ENCODE measurements around the gene IFFO2.

Gene IFFO2

DNA sequence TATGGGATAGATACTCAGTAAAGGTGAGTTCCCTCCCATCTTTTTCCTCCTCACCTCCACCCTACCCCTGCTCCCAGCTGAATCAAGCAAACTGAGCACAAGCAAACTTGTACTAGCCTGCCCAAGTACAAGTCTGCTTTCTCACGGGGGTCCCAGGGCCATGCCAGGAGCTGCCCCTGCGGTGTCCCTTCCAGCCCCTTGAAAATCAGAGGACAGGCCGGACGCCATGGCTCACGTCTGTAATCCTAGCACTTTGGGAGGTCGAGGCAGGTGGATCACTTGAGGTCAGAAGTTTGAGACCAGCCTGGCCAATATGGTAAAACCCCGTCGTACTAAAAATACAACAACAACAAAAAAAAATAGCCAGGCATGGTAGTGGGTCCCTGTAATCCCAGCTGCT is 17.5 kb upstream of the IFFO2 start:
- TF ChIP-seq SIN3A (IDR thresholded peaks at IDR 0.05; ENCODE audit: borderline replicate concordance, insufficient read depth, low read length) (no peak), TAF1 (IDR thresholded peaks at IDR 0.05; ENCODE audit: borderline replicate concordance, insufficient read depth, low read length) (no peak), POLR2AphosphoS5 (IDR thresholded peaks at IDR 0.05; ENCODE audit: low read depth, low read length) (no peak), FOXP2 (optimal IDR thresholded peaks at IDR 0.05; ENCODE audit: borderline replicate concordance, extremely low read depth, extremely low read length, insufficient read depth) (no peak)
- TF ChIP-seq, protein P1, sequence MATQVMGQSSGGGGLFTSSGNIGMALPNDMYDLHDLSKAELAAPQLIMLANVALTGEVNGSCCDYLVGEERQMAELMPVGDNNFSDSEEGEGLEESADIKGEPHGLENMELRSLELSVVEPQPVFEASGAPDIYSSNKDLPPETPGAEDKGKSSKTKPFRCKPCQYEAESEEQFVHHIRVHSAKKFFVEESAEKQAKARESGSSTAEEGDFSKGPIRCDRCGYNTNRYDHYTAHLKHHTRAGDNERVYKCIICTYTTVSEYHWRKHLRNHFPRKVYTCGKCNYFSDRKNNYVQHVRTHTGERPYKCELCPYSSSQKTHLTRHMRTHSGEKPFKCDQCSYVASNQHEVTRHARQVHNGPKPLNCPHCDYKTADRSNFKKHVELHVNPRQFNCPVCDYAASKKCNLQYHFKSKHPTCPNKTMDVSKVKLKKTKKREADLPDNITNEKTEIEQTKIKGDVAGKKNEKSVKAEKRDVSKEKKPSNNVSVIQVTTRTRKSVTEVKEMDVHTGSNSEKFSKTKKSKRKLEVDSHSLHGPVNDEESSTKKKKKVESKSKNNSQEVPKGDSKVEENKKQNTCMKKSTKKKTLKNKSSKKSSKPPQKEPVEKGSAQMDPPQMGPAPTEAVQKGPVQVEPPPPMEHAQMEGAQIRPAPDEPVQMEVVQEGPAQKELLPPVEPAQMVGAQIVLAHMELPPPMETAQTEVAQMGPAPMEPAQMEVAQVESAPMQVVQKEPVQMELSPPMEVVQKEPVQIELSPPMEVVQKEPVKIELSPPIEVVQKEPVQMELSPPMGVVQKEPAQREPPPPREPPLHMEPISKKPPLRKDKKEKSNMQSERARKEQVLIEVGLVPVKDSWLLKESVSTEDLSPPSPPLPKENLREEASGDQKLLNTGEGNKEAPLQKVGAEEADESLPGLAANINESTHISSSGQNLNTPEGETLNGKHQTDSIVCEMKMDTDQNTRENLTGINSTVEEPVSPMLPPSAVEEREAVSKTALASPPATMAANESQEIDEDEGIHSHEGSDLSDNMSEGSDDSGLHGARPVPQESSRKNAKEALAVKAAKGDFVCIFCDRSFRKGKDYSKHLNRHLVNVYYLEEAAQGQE (IDR thresholded peaks at IDR 0.05; ENCODE audit: insufficient read depth in 1 of 2, low read depth in 2 of 2, low read length in 2 of 2), result no peak

GRCh38 chr1:18973446-18973955 is 17.0 kb upstream of the IFFO2 start:
- TF ChIP-seq FOXP2 (optimal IDR thresholded peaks at IDR 0.05; ENCODE audit: borderline replicate concordance, extremely low read depth, extremely low read length, insufficient read depth) (no peak), SIN3A (IDR thresholded peaks at IDR 0.05; ENCODE audit: borderline replicate concordance, insufficient read depth, low read length) (no peak), POLR2AphosphoS5 (IDR thresholded peaks at IDR 0.05; ENCODE audit: low read depth, low read length) (no peak), TAF1 (IDR thresholded peaks at IDR 0.05; ENCODE audit: borderline replicate concordance, insufficient read depth, low read length) (no peak)
- TF ChIP-seq, protein P1 (IDR thresholded peaks at IDR 0.05; ENCODE audit: insufficient read depth in 1 of 2, low read depth in 2 of 2, low read length in 2 of 2), result no peak

DNA sequence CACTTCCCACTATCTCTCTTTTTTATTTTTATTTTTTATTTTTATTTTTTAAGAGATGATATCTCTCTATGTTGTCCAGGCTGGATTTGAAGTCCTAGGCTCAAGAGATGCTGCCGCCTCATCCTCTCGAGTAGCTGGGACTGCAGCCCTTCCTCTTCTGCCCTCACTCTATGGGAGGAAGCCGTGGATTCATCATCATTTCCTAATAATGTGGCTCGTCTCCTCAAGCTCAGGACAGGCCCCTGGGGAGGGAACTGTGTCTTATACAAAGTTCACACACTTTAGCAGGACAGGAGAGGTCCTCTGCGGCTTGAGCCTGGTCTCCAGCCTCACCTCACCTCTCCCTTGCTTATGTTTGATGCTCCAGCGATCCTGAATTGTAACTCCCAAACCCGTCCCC is 16.5 kb upstream of the IFFO2 start:
- TF ChIP-seq SIN3A (IDR thresholded peaks at IDR 0.05; ENCODE audit: borderline replicate concordance, insufficient read depth, low read length) (no peak), FOXP2 (optimal IDR thresholded peaks at IDR 0.05; ENCODE audit: borderline replicate concordance, extremely low read depth, extremely low read length, insufficient read depth) (no peak), TAF1 (IDR thresholded peaks at IDR 0.05; ENCODE audit: borderline replicate concordance, insufficient read depth, low read length) (no peak), POLR2AphosphoS5 (IDR thresholded peaks at IDR 0.05; ENCODE audit: low read depth, low read length) (no peak)
- TF ChIP-seq, protein P1 (IDR thresholded peaks at IDR 0.05; ENCODE audit: insufficient read depth in 1 of 2, low read depth in 2 of 2, low read length in 2 of 2), result no peak

DNA sequence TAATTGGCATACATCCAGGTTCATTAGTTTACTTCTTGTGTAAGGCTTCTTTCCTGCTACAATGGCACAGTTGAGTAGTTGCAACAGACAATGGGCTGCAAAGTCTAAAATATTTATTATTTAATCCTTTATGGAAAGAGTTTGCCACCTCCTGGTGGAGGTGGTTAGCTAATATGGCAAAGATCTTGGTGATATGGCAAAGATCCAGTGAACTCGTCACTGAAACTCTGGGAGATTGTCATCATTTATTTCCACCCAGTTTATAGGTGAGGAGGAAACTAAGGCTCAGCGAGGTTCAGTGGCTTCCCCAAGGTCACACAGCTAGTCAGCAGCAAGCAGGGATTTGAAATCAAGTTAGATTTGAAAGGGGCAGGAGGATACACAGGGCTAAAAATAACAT is 16.1 kb upstream of the IFFO2 start:
- TF ChIP-seq, protein P1 (IDR thresholded peaks at IDR 0.05; ENCODE audit: insufficient read depth in 1 of 2, low read depth in 2 of 2, low read length in 2 of 2), result no peak
- no peak for TF ChIP-seq SIN3A (IDR thresholded peaks at IDR 0.05; ENCODE audit: borderline replicate concordance, insufficient read depth, low read length)

DNA sequence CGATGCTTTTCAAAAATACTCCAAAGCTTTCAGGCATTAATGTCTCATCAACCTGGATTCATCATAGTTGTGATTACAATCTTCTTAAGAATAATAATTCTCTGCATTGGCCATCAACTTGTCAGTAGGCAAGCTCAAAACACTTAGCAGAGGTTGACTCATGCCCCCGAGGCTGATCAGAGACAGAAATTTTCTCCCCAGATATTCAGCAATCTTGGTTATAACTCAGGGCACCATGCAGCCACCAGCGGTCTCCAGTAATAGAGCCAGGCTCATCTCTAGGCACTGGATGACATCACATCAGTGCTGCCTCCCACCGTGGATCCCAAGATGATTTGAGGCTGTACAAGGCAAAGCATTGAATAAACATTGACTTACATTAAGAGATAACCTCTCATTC is 14.3 kb upstream of the IFFO2 start:
- TF ChIP-seq POLR2AphosphoS5 (IDR thresholded peaks at IDR 0.05; ENCODE audit: low read depth, low read length), result no peak
- TF ChIP-seq, protein P1 (IDR thresholded peaks at IDR 0.05; ENCODE audit: insufficient read depth in 1 of 2, low read depth in 2 of 2, low read length in 2 of 2), result no peak
- no peak for TF ChIP-seq TAF1 (IDR thresholded peaks at IDR 0.05; ENCODE audit: borderline replicate concordance, insufficient read depth, low read length)
- no peak for TF ChIP-seq SIN3A (IDR thresholded peaks at IDR 0.05; ENCODE audit: borderline replicate concordance, insufficient read depth, low read length)
- TF ChIP-seq FOXP2 (optimal IDR thresholded peaks at IDR 0.05; ENCODE audit: borderline replicate concordance, extremely low read depth, extremely low read length, insufficient read depth), result no peak
